ENCODE results near the gene ETV7.

GRCh38 chr6:36422714-36423100 lies 35.2 kb upstream of the ETV7 start:
- TF ChIP-seq POLR2A (IDR thresholded peaks at IDR 0.05) (no peak), POLR2AphosphoS5 (IDR thresholded peaks at IDR 0.05) (no peak)
- TF ChIP-seq, protein P1, sequence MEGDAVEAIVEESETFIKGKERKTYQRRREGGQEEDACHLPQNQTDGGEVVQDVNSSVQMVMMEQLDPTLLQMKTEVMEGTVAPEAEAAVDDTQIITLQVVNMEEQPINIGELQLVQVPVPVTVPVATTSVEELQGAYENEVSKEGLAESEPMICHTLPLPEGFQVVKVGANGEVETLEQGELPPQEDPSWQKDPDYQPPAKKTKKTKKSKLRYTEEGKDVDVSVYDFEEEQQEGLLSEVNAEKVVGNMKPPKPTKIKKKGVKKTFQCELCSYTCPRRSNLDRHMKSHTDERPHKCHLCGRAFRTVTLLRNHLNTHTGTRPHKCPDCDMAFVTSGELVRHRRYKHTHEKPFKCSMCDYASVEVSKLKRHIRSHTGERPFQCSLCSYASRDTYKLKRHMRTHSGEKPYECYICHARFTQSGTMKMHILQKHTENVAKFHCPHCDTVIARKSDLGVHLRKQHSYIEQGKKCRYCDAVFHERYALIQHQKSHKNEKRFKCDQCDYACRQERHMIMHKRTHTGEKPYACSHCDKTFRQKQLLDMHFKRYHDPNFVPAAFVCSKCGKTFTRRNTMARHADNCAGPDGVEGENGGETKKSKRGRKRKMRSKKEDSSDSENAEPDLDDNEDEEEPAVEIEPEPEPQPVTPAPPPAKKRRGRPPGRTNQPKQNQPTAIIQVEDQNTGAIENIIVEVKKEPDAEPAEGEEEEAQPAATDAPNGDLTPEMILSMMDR (IDR thresholded peaks at IDR 0.05), result no peak

All from breast epithelium (tissue), 3 donors.